ENCODE results near the gene ADAMTS1.
"Not testable (repeated sequence)": the region's sequence is repeated elsewhere in the genome, so short reads cannot be mapped to it uniquely, and the experiment has no call there.

ADAMTS1 gene

DNA sequence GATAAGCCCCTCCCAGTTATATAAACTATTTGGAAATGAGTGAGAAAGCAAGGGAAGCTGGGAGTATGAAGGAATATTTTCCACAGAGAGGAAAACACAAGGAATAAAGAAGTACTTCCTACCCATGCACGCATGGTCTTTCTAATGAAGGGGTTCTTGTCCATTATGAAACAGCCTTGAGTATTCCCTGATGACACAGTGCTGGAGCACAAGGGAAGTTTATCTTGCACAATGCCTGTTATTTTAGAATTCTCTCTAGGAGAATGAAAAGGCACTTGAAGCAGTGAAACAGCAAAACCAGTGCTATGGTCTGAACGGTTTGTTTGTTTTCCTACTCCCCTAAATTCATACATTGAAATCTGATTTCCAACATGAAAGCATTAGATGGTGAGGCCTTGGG lies 38.6 kb upstream of the ADAMTS1 start:
- POLR2A ChIA-PET (ENCODE audit: low non-redundant PET) = no interaction called here
- DNase-seq (ENCODE audit: low spot score) = no peak
- CTCF ChIA-PET = interaction anchor here (0.7 kb wide), 1 partner anchor 114 kb away, joined by 3 read pairs; no protein-coding TSS in a partner anchor
- no peak overlapping the region for H3K27ac ChIP-seq
- TF ChIP-seq, protein P1, sequence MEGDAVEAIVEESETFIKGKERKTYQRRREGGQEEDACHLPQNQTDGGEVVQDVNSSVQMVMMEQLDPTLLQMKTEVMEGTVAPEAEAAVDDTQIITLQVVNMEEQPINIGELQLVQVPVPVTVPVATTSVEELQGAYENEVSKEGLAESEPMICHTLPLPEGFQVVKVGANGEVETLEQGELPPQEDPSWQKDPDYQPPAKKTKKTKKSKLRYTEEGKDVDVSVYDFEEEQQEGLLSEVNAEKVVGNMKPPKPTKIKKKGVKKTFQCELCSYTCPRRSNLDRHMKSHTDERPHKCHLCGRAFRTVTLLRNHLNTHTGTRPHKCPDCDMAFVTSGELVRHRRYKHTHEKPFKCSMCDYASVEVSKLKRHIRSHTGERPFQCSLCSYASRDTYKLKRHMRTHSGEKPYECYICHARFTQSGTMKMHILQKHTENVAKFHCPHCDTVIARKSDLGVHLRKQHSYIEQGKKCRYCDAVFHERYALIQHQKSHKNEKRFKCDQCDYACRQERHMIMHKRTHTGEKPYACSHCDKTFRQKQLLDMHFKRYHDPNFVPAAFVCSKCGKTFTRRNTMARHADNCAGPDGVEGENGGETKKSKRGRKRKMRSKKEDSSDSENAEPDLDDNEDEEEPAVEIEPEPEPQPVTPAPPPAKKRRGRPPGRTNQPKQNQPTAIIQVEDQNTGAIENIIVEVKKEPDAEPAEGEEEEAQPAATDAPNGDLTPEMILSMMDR (conservative IDR thresholded peaks at IDR 0.05; ENCODE audit: low read depth) = no peak

DNA sequence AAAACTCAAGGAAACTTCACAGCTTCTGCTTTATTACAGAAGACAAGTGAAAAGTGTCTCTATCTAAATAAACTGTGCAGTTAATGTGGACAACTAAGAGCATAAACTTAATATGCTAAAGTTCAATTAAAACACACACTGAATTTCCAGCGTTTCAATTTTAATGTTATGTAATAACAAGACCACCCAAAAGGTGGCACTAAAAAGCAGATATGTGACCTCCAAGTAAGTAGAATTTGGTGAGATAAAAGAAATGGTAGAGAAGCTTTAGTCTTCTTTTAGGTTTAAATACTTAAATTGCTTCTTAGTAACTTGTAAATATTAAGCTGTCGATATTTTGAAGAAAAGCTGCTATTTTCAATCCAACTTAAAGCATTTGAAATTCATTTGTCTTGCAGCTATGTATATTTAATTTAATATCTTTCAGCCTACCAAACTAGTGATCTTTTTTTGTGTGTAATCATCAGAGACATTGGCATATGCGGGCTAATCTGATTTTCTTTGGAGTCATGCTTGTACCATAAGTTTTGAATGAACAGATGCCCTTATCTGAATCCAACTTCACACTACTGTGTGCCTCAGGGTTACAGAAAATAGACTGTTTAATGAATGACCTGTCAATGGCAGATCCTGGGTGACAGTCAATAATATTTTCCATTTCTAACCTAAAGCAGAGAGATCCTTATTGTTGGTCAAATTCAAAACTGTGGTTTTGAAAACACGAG lies 36.5 kb upstream of the ADAMTS1 start:
- ChIA-PET CTCF (interaction anchor here (0.6 kb wide), 1 partner anchor 788 kb away, joined by 6 read pairs; no protein-coding TSS in a partner anchor), POLR2A (ENCODE audit: low non-redundant PET) (no interaction called here)
- DNase-seq (ENCODE audit: low spot score) = no peak
- TF ChIP-seq, protein P1 (conservative IDR thresholded peaks at IDR 0.05; ENCODE audit: low read depth) = no peak
- H3K27ac ChIP-seq = no peak overlapping the region

DNA sequence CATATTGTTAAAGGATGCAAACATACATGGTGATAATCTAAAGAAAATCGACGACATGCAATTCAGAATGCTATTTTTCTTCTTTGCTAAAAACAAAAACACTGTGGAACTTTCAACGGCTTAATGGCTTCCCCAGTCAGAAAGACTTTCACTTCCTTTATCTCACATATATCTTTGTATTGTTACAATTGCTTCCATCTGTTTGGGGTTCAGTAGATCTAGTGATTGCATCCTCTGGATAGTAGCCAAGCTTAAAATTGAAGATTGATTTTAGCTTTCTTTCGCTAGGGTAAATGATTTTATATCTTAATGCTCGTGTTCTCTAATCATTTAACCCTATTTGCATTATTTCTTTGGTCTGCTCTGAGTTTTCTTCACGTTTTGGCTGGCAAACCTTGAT lies 31.8 kb upstream of the ADAMTS1 start:
- no peak for DNase-seq (ENCODE audit: low spot score)
- TF ChIP-seq, protein P1 (conservative IDR thresholded peaks at IDR 0.05; ENCODE audit: low read depth) = no peak
- no peak overlapping the region for H3K27ac ChIP-seq
- POLR2A ChIA-PET (ENCODE audit: low non-redundant PET) = no interaction called here
- CTCF ChIA-PET = no interaction called here

DNA sequence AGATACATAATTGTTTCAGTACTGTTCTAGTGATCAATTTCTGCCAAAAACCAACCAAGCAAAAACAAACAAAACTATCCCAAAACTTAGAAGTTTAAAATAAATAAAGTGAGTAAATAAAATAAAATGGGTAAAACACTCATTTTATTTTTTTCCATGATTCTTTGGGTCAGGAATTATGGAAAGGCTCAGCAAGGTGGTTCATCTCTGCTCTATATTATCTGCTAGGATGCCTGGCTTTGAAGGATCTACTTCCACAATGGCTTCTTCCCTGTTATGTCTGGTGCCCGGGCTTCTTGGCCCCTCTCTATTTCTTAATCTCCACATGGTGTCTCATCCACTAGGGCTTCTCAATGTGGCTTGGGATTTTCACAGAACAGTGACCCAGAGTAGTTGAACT lies 29.1 kb upstream of the ADAMTS1 start:
- TF ChIP-seq, protein P1 (conservative IDR thresholded peaks at IDR 0.05; ENCODE audit: low read depth) = no peak
- H3K27ac ChIP-seq = no peak overlapping the region
- CTCF ChIA-PET = interaction anchor here (0.6 kb wide), 1 partner anchor 107 kb away, joined by 4 read pairs; no protein-coding TSS in a partner anchor
- DNase-seq (ENCODE audit: low spot score) = no peak
- POLR2A ChIA-PET (ENCODE audit: low non-redundant PET) = no interaction called here

DNA sequence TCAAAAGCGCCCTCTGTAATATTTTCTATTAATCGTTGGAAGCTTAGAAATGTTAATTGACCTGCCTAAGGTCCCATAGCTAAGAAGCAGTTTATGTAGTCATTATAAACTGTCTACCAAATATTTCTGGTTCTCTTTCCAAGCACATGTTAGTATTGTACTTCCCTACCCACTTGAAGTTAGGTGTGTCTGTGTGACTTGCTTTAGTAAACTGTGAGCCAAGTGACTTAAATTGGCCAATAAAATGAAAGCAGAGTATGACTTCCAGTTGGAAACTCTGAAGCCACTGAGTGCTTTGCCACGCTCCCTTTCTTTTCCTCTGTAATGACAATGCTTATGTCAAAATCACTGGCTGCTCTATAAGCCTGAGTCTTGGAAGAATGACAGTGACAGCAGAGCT lies 20.6 kb upstream of the ADAMTS1 start:
- no peak for DNase-seq (ENCODE audit: low spot score)
- TF ChIP-seq, protein P1 (conservative IDR thresholded peaks at IDR 0.05; ENCODE audit: low read depth) = no peak
- H3K27ac ChIP-seq = no peak overlapping the region
- POLR2A ChIA-PET (ENCODE audit: low non-redundant PET) = no interaction called here
- CTCF ChIA-PET = no interaction called here

DNA sequence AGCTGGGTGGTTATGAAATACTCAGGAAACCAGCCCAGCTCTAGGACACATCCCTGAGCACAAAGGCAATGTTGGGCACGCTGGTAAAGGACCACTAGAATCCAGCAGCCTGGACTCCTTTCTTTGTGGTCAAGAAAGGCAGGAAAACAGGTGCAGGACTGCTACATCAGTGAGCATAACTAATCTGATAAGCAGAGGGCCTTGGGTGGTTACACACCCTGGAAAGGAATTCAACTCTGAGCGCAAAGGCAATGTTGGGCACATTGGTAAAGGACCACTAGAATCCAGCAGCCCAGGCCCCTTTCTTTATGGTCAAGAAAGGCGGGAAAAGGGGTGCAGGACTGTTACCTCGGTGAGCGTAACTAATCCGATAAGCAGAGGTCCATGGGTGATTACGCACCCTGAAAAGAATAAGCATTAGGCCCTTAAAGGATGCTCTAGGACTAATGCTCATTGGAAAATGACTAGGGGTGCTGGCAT lies 11.7 kb upstream of the ADAMTS1 start:
- DNase-seq (ENCODE audit: low spot score); POLR2A ChIA-PET (ENCODE audit: low non-redundant PET); H3K27ac ChIP-seq; CTCF ChIA-PET: not testable (repeated sequence)

DNA sequence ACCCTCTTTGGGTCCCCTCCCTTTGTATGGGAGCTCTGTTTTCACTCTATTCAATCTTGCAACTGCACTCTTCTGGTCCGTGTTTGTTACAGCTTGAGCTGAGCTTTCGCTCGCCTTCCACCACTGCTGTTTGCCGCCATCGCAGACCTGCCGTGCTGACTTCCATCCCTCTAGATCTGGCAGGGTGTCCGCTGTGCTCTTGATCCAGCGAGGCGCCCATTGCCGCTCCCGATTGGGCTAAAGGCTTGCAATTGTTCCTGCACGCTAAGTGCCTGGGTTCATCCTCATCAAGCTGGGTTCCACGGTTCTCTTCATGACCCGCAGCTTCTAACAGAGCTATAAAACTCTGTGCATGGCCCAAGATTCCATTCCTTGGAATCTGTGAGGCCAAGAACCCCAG lies 9.5 kb upstream of the ADAMTS1 start:
- POLR2A ChIA-PET (ENCODE audit: low non-redundant PET); DNase-seq (ENCODE audit: low spot score): not testable (repeated sequence)
- CTCF ChIA-PET = interaction anchor here (0.6 kb wide), 2 partner anchors 25 to 1313 kb away, joined by 3 to 7 read pairs; no protein-coding TSS in a partner anchor

More for the DNA sequence above, 9.5 kb upstream of the ADAMTS1 start:
- not testable (repeated sequence) for H3K27ac ChIP-seq
